A549 (cell line): ENCODE measurements around the gene ATP13A5. TPM values are rescaled to one million over a fixed set of nuclear protein-coding genes. Genes with fewer than 3 reads are reported as not detected.

Source experiments
- ATAC-seq, 2 experiments: fragments of 200-7000 bp in 1 of 2; fragments of >200 bp in 1 of 2; cut with Nextera tagmentation in 1 of 2; cut with Tn5 transposase in 1 of 2; 3 replicates each; pipeline versions ENCODE4 v1.8.0 to v1.9.1; 2018 to 2020; ENCODE audit warnings: mild to moderate bottlenecking in 1 of 2, moderate library complexity in 1 of 2
- CTCF ChIA-PET: fragments of 300-600 bp; sonication (Branson Sonifier 250); formaldehyde crosslinking; extraction: SDS; loops from one replicate; lab custom pipeline; 2021; ENCODE audit warnings: antibody characterized with exemption, inconsistent platforms; lab: Yijun Ruan, JAX
- POLR2A ChIA-PET: fragments of 350-600 bp; formaldehyde crosslinking; extraction: SDS; loops from one replicate; lab custom pipeline; 2021; ENCODE audit warnings: antibody characterized with exemption, inconsistent platforms; lab: Yijun Ruan, JAX
- DNase-seq, 2 experiments: peaks; one replicate each; pipeline versions ENCODE4 v3.0.0 to v3.0.0-alpha.2; 2011 to 2016; ENCODE audit warnings: low read depth in 1 of 2, low spot score in 1 of 2
- FAIRE-seq: peaks from 2 replicates; lab custom pipeline; 2011; peaks lifted over from hg19 to GRCh38; lab: Jason Lieb, UNC
- H3K27ac ChIP-seq, 2 experiments: fragments of >200 bp; sonication (Bioruptor Twin); formaldehyde crosslinking; 3 replicates each; pipeline ENCODE4 v1.5.1; 2016 to 2017
- H3K4me1 ChIP-seq: fragments of >200 bp; sonication (Bioruptor Twin); formaldehyde crosslinking; 3 replicates; pipeline ENCODE4 v1.6.1; 2016
- H3K4me2 ChIP-seq: fragments of >200 bp; sonication (Bioruptor Twin); formaldehyde crosslinking; 3 replicates; pipeline ENCODE4 v1.6.1; 2016
- H3K4me3 ChIP-seq: fragments of >200 bp; sonication (Bioruptor Twin); formaldehyde crosslinking; 3 replicates; pipeline ENCODE4 v1.5.1; 2016
- H3K9me3 ChIP-seq: fragments of >200 bp; sonication (Bioruptor Twin); formaldehyde crosslinking; 3 replicates; pipeline ENCODE4 v1.6.1; 2016
- CEBPB ChIP-seq, 2 experiments: fragments of >200 bp in 1 of 2; sonication (Bioruptor Twin) in 1 of 2; formaldehyde crosslinking in 1 of 2; IDR thresholded peaks; 2 replicates each; pipeline ENCODE4 v1.6.1; 2012 to 2016
- EHF ChIP-seq: fragments of 250-450 bp; sonication (Bioruptor Pico); IDR thresholded peaks from 2 replicates; pipeline ENCODE4 v1.5.0; 2020; ENCODE audit warnings: mild to moderate bottlenecking
- EHMT2 ChIP-seq: fragments of 200-600 bp; sonication (generic); IDR thresholded peaks from 2 replicates; pipeline ENCODE4 v1.6.1; 2016; ENCODE audit warnings: antibody characterized with exemption, low read depth, mild to moderate bottlenecking, moderate library complexity
- GATA3 ChIP-seq: IDR thresholded peaks from 2 replicates; pipeline ENCODE4 v1.6.1; 2012; ENCODE audit warnings: borderline replicate concordance
- HDAC2 ChIP-seq: fragments of 200-600 bp; sonication (generic); IDR thresholded peaks from 2 replicates; pipeline ENCODE4 v1.6.1; 2016
- JUN ChIP-seq, 2 experiments: fragments of >200 bp; sonication (Bioruptor Twin); formaldehyde crosslinking; IDR thresholded peaks; 2 replicates in 1 of 2; 3 replicates in 1 of 2; pipeline ENCODE4 v1.6.1; 2016 to 2017
- JUNB ChIP-seq: fragments of >200 bp; sonication (Bioruptor Twin); formaldehyde crosslinking; IDR thresholded peaks from 2 replicates; pipeline ENCODE4 v1.6.1; 2016
- MAFK ChIP-seq: fragments of 450-650 bp; IDR thresholded peaks from 2 replicates; pipeline ENCODE4 v1.6.1; 2014; ENCODE audit not compliant: partially characterized antibody
- MAZ ChIP-seq: fragments of 150-350 bp; IDR thresholded peaks from 2 replicates; pipeline ENCODE4 v1.6.1; 2014; ENCODE audit warnings: antibody characterized with exemption, low read depth, low read length, borderline replicate concordance
- MYC ChIP-seq: IDR thresholded peaks from 2 replicates; pipeline ENCODE4 v1.6.1; 2012; ENCODE audit warnings: mild to moderate bottlenecking, inconsistent platforms, low read length, improper control_type of control experiment, borderline replicate concordance
- NFE2L2 ChIP-seq: fragments of 150-350 bp; conservative IDR thresholded peaks from 2 replicates; pipeline ENCODE4 v1.6.1; 2014; ENCODE audit warnings: low read length
- POLR2AphosphoS2 ChIP-seq: conservative IDR thresholded peaks from 2 replicates; pipeline ENCODE4 v1.6.1; 2012; ENCODE audit warnings: low read length, improper control_type of control experiment, inconsistent platforms
- RAD21 ChIP-seq, 2 experiments: fragments of >200 bp in 1 of 2; sonication (Bioruptor Twin) in 1 of 2; formaldehyde crosslinking in 1 of 2; IDR thresholded peaks in 1 of 2; conservative IDR thresholded peaks in 1 of 2; 2 replicates in 1 of 2; 3 replicates in 1 of 2; pipeline ENCODE4 v1.6.1; 2012 to 2018; ENCODE audit warnings: inconsistent platforms in 1 of 2
- RCOR1 ChIP-seq: fragments of 150-350 bp; IDR thresholded peaks from 2 replicates; pipeline ENCODE4 v1.6.1; 2014; ENCODE audit warnings: antibody characterized with exemption, low read length, low read depth
- RFX5 ChIP-seq: fragments of 450-650 bp; IDR thresholded peaks from 2 replicates; pipeline ENCODE4 v1.7.1; 2014; ENCODE audit warnings: antibody characterized with exemption, mild to moderate bottlenecking, moderate library complexity
- RNF2 ChIP-seq: fragments of 200-600 bp; sonication (generic); IDR thresholded peaks from 2 replicates; pipeline ENCODE4 v1.6.1; 2016; ENCODE audit warnings: low read depth, mild to moderate bottlenecking, antibody characterized with exemption, moderate library complexity, borderline replicate concordance
- SMC3 ChIP-seq: fragments of >200 bp; sonication (Bioruptor Twin); formaldehyde crosslinking; IDR thresholded peaks from 3 replicates; pipeline ENCODE4 v1.6.1; 2018; ENCODE audit warnings: inconsistent platforms
- ZSCAN20 ChIP-seq: fragments of 250-450 bp; sonication (Bioruptor Pico); IDR thresholded peaks from 2 replicates; pipeline ENCODE4 v1.8.0; 2022; ENCODE audit warnings: mild to moderate bottlenecking, moderate library complexity
- WGBS: methylation state at CpG from one replicate; pipeline ENCODE4 v1.1.6; 2017; ENCODE audit errors: missing lambda C conversion rate; 5-methylcytosine and 5-hydroxymethylcytosine counted together
- polyA plus RNA-seq, 4 experiments: library from polyadenylated mRNA; depleted of rRNA in 3 of 4; stranded (reverse); fragments of >200 nt; fragmentation: RNase III in 1 of 4; extraction: RNeasy Plus Mini Kit Qiagen cat#74134 plus additional on column Dnase treatment in 1 of 4; gene quantifications; 2 replicates in 3 of 4; 3 replicates in 1 of 4; pipeline ENCODE4 v1.2.3, GENCODE V29; 2011 to 2017
- TF ChIP-seq, protein P1 (sequence below): IDR thresholded peaks from 2 replicates; pipeline ENCODE4 v1.6.1; 2012
- TF ChIP-seq, protein P2 (sequence below): fragments of 200-600 bp; sonication (generic); IDR thresholded peaks from 2 replicates; pipeline ENCODE4 v1.6.1; 2016; ENCODE audit warnings: antibody characterized with exemption, mild to moderate bottlenecking, moderate library complexity
- TF ChIP-seq, protein P3 (sequence below): fragments of >200 bp; sonication (Bioruptor Twin); formaldehyde crosslinking; IDR thresholded peaks from 3 replicates; pipeline ENCODE4 v1.6.1; 2016
- TF ChIP-seq, protein P4 (sequence below): fragments of 150-350 bp; IDR thresholded peaks from 2 replicates; pipeline ENCODE4 v1.6.1; 2014; ENCODE audit warnings: low read depth, mild to moderate bottlenecking, low read length

The ATP13A5 gene
- polyA plus RNA-seq, 2 of the 4 experiments (the other 2 are of a cell fraction): not detected

DNA sequence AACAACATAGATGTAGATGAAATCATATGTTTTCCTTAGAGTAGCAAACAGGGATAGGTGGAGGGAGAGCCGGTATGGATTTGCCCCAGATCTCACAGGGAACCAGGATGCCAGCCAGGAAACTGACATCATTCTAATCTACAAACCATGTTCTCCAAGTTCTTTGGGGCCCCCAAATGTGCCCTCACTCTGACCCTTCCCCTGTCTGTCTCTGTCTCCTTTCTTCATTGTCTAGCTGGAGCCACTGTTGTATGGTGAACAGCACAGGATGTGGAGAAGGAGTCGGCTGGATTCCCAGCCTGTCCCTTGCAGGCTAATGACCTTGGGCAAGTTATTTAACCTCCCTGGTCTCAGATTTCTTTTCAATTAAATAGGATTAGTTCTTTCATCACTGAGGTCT is 962 bp downstream of the ATP13A5 start:
- ATAC-seq (no peak), DNase-seq (no peak), FAIRE-seq (no peak)
- ChIA-PET POLR2A (no interaction called here), CTCF (no interaction called here)
- Histone ChIP-seq H3K9me3 (no peaks in the 10 kb centered on the region), H3K4me3 (no peak overlapping the region), H3K4me2 (no peak overlapping the region), H3K27ac (no peak overlapping the region), H3K4me1 (no peaks in the 10 kb centered on the region)
- no peak for TF ChIP-seq POLR2AphosphoS2
- no peak for TF ChIP-seq JUNB
- no peak for TF ChIP-seq RFX5
- TF ChIP-seq, protein P1, sequence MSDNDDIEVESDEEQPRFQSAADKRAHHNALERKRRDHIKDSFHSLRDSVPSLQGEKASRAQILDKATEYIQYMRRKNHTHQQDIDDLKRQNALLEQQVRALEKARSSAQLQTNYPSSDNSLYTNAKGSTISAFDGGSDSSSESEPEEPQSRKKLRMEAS: no peak
- TF ChIP-seq JUN (IDR thresholded peaks at IDR 0.05): no peak
- whole genome bisulfite sequencing: 17% methylated on average over 2 of the region's 2 CpGs

DNA sequence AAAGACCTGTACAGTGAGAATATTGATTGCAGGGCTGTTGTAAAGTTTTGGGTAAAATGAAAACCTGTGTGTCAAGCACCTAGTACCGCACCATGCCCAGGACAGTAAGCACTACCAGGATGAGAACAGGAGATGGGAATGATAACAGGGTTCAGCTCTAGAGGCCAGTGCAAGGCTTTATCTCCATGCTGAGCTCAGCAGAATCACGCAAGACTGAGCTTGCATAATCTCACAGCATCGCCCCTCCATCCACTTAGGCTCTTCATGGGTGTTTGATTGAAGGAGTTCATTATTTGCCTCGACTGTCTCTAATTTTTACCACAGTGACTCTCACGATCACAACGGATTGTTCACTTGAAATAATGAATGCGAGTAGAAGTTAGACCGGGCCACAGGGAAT is 2.9 kb downstream of the ATP13A5 start:
- ATAC-seq (no peak), DNase-seq (no peak), FAIRE-seq (no peak)
- H3K4me1 ChIP-seq: no peaks in the 10 kb centered on the region
- ChIA-PET CTCF (no interaction called here), POLR2A (no interaction called here)
- no peak for TF ChIP-seq RCOR1
- no peak for TF ChIP-seq MYC
- peak; percentile 53 for TF ChIP-seq MAFK
- TF ChIP-seq EHMT2: no peak
- 44% methylated on average over 8 of the region's 8 CpGs for WGBS
- H3K9me3 ChIP-seq: no peaks in the 10 kb centered on the region
- no peak overlapping the region for H3K4me3 ChIP-seq
- H3K27ac ChIP-seq: no peak overlapping the region
- H3K4me2 ChIP-seq: no peak overlapping the region

DNA sequence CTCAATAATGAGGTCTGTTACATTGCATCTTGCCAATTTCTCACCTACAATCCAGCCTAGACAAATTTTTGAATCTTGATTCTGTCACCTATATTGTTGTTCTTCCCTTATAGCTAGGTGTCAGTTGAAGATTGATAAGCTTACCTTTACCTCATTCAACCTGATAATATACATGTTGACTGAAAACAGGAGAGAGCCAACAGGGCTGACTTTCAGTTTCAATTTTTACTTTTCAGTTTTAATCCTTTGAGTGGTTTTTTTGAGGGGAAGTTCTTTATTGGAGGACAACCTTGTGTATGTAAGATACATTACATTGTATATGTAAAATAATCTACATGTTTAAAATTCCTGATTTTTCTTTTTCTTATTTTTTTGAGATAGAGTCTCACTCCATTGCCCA is 5.8 kb downstream of the ATP13A5 start:
- H3K4me1 ChIP-seq: no peaks in the 10 kb centered on the region
- CTCF ChIA-PET: no interaction called here
- POLR2A ChIA-PET: no interaction called here
- H3K4me2 ChIP-seq: no peak overlapping the region
- H3K9me3 ChIP-seq: no peaks in the 10 kb centered on the region
- H3K4me3 ChIP-seq: no peak overlapping the region
- no peak overlapping the region for H3K27ac ChIP-seq
- DNase-seq: no peak
- FAIRE-seq: no peak
- ATAC-seq: no peak
- TF ChIP-seq MAFK (no peak), EHF (no peak), RAD21 (conservative IDR thresholded peaks at IDR 0.05 in 1 of 2, IDR thresholded peaks at IDR 0.05 in 1 of 2) (no peak), ZSCAN20 (CRISPR knock-in tag) (no peak), GATA3 (no peak), NFE2L2 (no peak), RFX5 (no peak), HDAC2 (no peak), RNF2 (no peak), MAZ (no peak), SMC3 (no peak), CEBPB (IDR thresholded peaks at IDR 0.05) (no peak)
- TF ChIP-seq, protein P2, sequence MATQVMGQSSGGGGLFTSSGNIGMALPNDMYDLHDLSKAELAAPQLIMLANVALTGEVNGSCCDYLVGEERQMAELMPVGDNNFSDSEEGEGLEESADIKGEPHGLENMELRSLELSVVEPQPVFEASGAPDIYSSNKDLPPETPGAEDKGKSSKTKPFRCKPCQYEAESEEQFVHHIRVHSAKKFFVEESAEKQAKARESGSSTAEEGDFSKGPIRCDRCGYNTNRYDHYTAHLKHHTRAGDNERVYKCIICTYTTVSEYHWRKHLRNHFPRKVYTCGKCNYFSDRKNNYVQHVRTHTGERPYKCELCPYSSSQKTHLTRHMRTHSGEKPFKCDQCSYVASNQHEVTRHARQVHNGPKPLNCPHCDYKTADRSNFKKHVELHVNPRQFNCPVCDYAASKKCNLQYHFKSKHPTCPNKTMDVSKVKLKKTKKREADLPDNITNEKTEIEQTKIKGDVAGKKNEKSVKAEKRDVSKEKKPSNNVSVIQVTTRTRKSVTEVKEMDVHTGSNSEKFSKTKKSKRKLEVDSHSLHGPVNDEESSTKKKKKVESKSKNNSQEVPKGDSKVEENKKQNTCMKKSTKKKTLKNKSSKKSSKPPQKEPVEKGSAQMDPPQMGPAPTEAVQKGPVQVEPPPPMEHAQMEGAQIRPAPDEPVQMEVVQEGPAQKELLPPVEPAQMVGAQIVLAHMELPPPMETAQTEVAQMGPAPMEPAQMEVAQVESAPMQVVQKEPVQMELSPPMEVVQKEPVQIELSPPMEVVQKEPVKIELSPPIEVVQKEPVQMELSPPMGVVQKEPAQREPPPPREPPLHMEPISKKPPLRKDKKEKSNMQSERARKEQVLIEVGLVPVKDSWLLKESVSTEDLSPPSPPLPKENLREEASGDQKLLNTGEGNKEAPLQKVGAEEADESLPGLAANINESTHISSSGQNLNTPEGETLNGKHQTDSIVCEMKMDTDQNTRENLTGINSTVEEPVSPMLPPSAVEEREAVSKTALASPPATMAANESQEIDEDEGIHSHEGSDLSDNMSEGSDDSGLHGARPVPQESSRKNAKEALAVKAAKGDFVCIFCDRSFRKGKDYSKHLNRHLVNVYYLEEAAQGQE: no peak
- TF ChIP-seq, protein P3, sequence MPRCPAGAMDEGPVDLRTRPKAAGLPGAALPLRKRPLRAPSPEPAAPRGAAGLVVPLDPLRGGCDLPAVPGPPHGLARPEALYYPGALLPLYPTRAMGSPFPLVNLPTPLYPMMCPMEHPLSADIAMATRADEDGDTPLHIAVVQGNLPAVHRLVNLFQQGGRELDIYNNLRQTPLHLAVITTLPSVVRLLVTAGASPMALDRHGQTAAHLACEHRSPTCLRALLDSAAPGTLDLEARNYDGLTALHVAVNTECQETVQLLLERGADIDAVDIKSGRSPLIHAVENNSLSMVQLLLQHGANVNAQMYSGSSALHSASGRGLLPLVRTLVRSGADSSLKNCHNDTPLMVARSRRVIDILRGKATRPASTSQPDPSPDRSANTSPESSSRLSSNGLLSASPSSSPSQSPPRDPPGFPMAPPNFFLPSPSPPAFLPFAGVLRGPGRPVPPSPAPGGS: no peak
- TF ChIP-seq, protein P4, sequence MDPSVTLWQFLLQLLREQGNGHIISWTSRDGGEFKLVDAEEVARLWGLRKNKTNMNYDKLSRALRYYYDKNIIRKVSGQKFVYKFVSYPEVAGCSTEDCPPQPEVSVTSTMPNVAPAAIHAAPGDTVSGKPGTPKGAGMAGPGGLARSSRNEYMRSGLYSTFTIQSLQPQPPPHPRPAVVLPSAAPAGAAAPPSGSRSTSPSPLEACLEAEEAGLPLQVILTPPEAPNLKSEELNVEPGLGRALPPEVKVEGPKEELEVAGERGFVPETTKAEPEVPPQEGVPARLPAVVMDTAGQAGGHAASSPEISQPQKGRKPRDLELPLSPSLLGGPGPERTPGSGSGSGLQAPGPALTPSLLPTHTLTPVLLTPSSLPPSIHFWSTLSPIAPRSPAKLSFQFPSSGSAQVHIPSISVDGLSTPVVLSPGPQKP: no peak
